ENCODE data around the gene ZNF827. TPM values are rescaled to one million over a fixed set of nuclear protein-coding genes. Genes with fewer than 3 reads are reported as not detected.

Gene ZNF827
- total RNA-seq, 4 donors from 2014 or later = 23.9 to 52.3 (median 29.3) TPM

- Histone ChIP-seq H3K9me3 (no peaks in the 10 kb centered on the region), H3K4me1 (peaks cover 40 to 48% of the 10 kb centered on the region in 2 donors), H3K27ac (peak overlapping the region; percentile 98 to 100 (median 99)), H3K4me3 (replicated peaks in 1 of 3) (no peak overlapping the region), H3K27me3 (no peaks in the 10 kb centered on the region), H3K36me3 (no peaks in the 10 kb centered on the region)
- 16 to 19% methylated on average over 6 to 9 of the region's 9 CpGs for WGBS, 2 donors
- TF ChIP-seq POLR2A (IDR thresholded peaks at IDR 0.05) (peak in 1 of 2 donors; percentile 76), CTCF (IDR thresholded peaks at IDR 0.05) (no peak)
- intact Hi-C loops (cut with DNase I) = no loop called here
- DNase-seq = peak; percentile 90 to 93
Measured at GRCh38 chr4:145736241-145736831, 202.3 kb downstream of the ZNF827 start.

DNA sequence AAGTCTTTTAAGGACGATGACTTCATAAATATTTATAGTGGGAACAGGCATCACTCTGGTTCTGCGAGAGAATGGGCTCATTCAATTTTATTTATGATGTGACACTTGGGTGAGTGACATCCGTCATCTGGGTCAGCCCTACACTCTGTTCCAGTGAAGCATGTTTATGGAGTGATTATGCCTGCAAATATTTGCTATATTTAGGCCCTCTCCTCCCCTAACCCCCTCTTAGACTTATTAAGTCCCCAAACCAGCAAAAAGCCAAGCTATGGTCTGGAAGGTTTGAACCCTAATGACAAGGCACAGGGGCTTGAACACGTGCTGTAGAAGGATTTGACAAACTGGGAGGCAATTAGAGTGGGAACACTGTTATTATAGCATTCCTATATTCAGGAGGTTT, 202.8 kb downstream of the ZNF827 start:
- Histone ChIP-seq H3K36me3 (no peaks in the 10 kb centered on the region), H3K27ac (peak overlapping the region; percentile 98 to 100 (median 99)), H3K27me3 (no peaks in the 10 kb centered on the region), H3K9me3 (no peaks in the 10 kb centered on the region), H3K4me1 (peaks cover 43 to 53% of the 10 kb centered on the region in 2 donors), H3K4me3 (replicated peaks in 1 of 3) (no peak overlapping the region)
- WGBS, 2 donors = 76 to 77% methylated on average over 4 of the region's 4 CpGs
- no peak for DNase-seq
- TF ChIP-seq CTCF (IDR thresholded peaks at IDR 0.05) (no peak), POLR2A (IDR thresholded peaks at IDR 0.05) (no peak)
- intact Hi-C loops (cut with DNase I) = no loop called here

GRCh38 chr4:145735347-145735675, 203.3 kb downstream of the ZNF827 start:
- Histone ChIP-seq H3K27ac (peak overlapping the region; percentile 98 to 100 (median 99)), H3K27me3 (no peaks in the 10 kb centered on the region), H3K36me3 (no peaks in the 10 kb centered on the region), H3K9me3 (no peaks in the 10 kb centered on the region), H3K4me3 (replicated peaks in 1 of 3) (no peak overlapping the region), H3K4me1 (peaks cover 43 to 55% of the 10 kb centered on the region in 2 donors)
- 83 to 93% methylated on average over 2 of the region's 2 CpGs for WGBS, 2 donors
- no peak for TF ChIP-seq POLR2A (IDR thresholded peaks at IDR 0.05)
- TF ChIP-seq CTCF (IDR thresholded peaks at IDR 0.05) = no peak
- intact Hi-C loops (cut with DNase I) = no loop called here
- DNase-seq = peak in 1 of 2 donors; percentile 8

GRCh38 chr4:145734576-145735346, 203.9 kb downstream of the ZNF827 start:
- H3K36me3 ChIP-seq = no peaks in the 10 kb centered on the region
- H3K27ac ChIP-seq = peak overlapping the region; percentile 98 to 100 (median 99)
- TF ChIP-seq CTCF (IDR thresholded peaks at IDR 0.05) (no peak), POLR2A (IDR thresholded peaks at IDR 0.05) (peak in 1 of 2 donors; percentile 23)
- intact Hi-C loops (cut with DNase I) = no loop called here
- H3K27me3 ChIP-seq = no peaks in the 10 kb centered on the region
- peaks cover 43 to 55% of the 10 kb centered on the region in 2 donors for H3K4me1 ChIP-seq
- WGBS, 2 donors = 56 to 77% methylated on average over 14 of the region's 14 CpGs
- peak; percentile 45 to 73 for DNase-seq
- no peaks in the 10 kb centered on the region for H3K9me3 ChIP-seq
- no peak overlapping the region for H3K4me3 ChIP-seq (replicated peaks in 1 of 3)

GRCh38 chr4:145734031-145734430, 204.6 kb downstream of the ZNF827 start:
- Histone ChIP-seq H3K27me3 (no peaks in the 10 kb centered on the region), H3K4me3 (replicated peaks in 1 of 3) (no peak overlapping the region), H3K9me3 (no peaks in the 10 kb centered on the region), H3K27ac (peak overlapping the region; percentile 98 to 100 (median 99)), H3K36me3 (no peaks in the 10 kb centered on the region), H3K4me1 (peaks cover 43 to 55% of the 10 kb centered on the region in 2 donors)
- DNase-seq = no peak
- TF ChIP-seq POLR2A (IDR thresholded peaks at IDR 0.05) = no peak
- TF ChIP-seq CTCF (IDR thresholded peaks at IDR 0.05) = no peak
- WGBS, 2 donors = 77 to 87% methylated on average over 7 of the region's 7 CpGs
- intact Hi-C loops (cut with DNase I) = no loop called here

Data from thyroid gland (tissue), 4 donors.